GM18867 (cell line): ENCODE results near the gene KCNJ11.
A peak's percentile ranks its signal among the peaks of the same experiment; 100 is the strongest.

Experiments used
- ATAC-seq: cut with Tn5 transposase; IDR thresholded peaks from one replicate; pipeline ENCODE4 v1.9.1; 2021; ENCODE audit warnings: mild to moderate bottlenecking, moderate library complexity; ENCODE audit not compliant: unreplicated experiment

Gene KCNJ11

DNA sequence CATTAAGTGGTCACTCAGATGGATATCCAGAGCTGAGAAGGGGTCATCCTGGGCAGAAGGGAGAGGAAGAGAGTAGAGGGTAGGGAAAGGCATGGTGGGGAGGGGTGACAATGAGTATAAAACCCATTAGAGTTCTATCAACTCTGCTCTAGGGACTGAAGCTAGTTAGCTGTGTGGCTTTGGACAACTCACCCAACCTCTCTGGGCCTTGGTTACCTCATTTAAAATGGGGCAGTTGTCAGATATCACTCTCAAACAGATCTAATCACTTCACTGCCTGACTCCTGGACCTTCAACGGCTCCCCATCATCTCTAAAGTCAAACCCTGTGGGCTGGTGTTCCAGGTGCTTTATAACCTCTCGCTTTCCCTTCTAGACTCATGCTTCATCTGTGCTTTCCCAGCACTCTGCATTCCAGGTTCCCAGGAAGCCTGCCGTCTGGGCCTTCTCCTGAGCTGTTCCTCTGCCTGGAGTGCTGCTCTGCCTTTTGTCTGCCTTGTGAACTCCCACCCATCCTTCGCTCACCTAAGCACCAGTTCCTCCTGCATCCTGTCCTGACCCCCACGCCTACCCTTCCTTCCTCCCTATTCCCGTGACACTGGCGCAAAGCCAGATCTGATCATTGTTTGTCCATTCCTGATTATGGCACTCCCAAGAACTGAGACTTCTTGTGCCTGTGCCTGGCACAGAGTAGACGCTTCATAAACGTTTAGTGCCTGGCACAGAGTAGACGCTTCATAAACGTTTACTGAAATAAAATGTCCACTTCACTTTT, 22.3 kb upstream of the KCNJ11 start:
- no peak for ATAC-seq

DNA sequence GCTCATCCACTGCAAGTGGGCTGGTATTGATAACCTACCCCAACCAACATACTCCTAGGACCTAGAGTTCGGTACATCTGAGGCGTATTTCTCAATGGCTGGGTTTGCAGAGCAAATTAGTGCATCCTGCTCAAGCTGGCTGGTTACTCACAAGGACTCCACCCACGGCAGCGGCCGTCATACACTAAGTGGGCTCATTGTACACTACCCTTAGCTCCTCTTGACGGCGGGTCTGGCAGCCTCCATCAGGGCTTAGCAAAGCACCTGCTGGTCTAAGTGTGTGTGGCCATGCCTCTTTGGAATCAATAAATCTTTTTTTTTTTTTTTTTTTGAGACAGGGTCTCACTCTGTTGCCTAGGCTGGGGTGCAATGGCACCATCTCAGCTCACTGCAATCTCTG, 20.2 kb upstream of the KCNJ11 start:
- no peak for ATAC-seq

DNA sequence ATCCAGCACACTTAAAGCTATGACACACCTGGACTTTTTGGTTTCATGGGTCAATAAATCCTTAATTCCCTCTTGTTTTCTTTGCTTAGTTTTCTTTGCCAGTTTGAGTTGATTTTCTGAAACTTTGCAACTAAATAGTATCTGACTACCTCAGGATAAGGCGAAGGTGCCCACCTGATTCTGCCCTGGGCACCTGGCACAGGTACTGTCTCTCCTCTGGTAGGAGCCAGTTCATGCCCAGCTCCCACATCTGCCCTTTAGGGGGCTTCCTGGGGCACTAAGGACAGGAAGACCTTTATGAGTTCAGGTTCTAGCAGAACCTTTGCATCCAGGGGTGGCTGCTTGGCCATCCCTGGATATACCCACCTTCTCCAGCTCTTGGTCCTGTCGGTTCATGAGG, 19.6 kb upstream of the KCNJ11 start:
- ATAC-seq = no peak

DNA sequence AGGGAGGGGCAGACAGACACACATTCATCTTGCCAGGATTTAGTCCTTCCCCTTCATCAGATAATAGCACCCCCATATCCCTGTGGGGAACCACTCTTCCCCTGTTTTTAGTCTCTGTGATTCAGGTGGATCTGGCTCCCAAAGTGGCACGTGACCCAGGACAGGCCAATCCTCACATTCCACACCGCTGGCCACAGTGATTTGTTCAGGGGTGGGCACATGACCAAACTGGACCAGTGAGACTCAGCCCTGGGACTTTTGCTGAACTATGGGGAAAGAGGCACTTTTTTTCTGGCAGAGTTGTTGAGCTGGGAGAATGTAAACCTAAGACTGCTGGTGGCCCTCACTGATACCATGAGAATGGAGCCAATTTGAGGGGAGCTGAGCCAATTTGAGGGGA, 19.1 kb upstream of the KCNJ11 start:
- ATAC-seq = no peak

DNA sequence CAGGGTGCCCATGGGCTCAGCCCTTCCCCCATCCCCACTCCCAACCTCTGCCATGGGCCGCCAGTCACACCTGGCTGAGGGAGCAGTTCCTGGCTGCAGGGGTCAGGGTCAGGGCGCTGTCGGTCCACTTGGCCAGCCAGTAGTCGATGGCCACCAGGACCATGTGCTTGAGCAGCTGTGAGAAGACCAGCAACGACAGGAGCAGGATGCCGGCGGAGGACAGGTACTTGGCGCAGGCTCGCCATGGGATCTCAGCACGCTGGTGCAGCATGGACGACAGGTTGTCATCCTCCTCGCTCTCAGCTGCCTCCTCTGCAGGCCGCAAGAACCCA, 18.3 kb upstream of the KCNJ11 start:
- ATAC-seq = no peak

DNA sequence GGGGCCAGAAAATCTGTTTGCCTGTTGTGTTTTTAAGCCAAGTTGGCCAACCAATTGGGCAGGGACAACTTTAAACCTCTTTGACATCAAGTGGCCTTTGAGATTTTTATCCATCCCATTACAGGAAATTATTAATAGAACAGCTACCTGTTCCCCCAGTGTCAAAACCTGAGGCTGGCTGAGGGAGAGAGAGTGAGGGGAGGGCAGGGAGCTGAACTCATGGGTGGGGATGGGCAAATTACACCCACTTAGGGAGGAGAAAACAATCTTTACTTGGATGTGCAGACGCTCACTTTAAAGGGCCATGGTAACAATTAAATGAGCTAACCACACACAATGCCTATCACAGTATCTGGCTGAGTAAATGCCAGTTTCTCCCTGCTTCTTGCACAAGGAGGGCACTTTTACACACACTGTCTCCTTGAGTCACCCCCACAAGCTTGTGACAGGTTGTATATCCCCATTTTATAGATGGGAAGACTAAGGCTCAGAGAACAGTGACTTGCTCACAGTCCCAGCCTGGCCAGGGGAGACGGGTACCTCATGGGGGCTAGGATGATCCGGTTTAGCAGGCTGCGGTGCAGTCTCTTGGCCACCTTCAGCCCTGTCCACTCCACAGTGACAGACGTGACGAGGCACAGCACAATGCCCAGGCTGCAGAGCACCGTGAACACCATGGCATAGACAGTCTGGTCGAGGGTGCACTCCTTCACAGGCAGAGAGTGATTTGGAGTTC, 17.8 kb upstream of the KCNJ11 start:
- no peak for ATAC-seq

DNA sequence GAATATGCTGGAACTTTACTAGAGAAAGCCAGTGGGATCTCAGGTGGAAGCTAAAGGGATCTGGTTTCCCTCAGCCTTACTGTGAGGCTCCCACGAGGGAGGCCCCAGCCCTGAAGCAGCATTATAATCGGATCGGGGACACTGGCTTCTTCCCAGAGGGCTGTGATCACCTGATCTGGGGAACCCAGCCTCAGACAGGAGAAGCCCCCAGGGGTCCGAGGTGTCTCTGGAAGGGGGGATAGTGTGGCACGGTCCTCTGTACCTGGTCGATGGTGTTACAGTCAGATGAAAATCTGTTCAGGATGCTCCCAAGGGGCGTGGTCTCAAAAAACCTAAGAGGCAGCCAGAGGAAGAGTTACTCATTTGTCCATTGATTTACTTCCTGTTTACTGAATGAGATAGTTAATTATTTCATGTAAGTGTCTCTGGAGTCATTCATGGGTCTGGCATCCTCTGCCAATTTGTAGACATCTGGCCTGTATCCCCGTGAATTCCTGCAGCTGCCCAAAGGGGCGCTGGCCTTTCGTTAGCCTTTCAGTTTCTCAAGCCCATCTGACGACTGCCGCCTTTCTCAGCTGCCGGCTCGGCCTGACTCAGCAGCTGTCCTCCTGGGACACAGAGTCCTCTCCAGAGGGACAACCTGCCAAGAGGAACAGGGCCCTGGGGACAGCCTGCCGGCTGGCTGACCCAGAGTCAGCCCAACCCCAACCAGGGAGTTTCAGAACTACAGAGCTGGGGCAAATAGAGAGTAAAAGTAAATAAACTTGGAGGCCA, 17.0 kb upstream of the KCNJ11 start:
- no peak for ATAC-seq

DNA sequence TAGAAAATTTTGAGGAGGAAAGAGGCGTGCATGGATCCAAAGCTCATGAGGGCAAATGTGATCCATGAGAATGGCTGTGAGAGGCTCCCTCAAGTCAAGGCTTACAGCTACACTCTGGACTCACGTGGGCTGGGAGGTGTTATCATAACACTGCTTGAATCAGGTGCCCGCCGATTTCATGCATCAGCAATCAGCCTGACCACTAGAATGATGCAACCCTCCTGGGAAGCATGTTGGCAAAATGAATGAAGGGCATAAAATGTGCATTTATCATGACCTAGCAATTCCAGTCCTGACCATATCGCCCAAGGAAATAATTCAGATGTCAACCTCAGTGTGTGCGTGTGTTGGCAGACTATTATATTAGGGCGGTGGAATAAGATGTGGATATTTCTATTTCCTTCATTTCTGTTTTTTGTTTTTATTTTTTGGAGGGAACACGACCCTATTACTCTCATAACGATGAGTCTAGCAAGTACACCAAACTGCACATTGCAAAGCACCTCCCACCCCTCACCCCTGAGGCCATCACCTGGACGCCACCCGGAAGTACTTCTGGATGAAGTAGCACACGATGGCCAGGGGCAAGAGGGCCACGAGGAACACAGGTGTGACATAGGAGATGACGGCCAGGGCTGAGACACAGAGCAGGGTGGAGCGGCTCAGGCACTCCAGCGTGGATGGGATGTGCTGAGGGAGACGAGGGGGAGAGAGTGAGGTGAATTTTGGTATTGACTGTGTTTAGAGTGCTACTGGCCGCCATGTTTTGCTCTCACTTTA, 15.7 kb upstream of the KCNJ11 start:
- ATAC-seq = no peak

DNA sequence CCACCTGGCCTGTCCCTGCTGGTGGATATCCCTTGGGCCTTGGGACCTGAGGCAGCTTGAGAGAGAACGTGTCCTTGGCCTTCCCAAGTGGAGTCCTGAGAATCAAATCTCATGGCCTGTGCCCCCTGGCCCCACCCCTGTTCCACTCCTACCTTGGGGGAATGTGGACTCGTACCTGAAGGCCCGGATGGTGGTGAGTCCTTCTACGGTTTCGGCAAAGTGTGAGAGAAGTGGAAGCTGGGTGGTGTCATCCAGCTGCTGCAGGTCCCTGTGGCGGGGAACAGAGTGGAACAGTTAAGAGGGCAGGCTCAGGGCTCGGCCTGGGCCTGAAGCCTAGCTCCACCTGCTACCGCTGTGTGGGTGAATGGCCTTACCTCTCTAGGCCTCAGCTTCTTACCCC, 14.0 kb upstream of the KCNJ11 start:
- ATAC-seq = no peak

DNA sequence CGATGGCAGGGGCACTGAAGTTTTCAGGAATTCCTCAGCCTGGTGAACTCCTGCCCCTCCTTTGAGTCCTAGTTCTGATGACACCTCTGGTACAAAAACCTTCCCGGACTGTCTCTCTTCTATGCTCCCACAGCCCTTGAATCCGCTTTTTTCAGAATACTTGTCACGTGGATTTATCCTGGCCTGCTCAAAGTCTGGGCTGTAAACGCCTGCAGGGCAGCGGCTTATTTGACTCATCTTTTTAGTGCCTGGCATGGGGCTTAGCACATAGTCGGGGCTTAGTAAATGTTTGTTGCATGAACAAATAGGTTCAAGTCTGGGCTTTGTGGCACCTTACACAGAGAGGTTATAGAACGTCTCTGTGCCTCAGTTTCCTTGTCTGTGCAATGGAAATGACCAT, 13.4 kb upstream of the KCNJ11 start:
- no peak for ATAC-seq

DNA sequence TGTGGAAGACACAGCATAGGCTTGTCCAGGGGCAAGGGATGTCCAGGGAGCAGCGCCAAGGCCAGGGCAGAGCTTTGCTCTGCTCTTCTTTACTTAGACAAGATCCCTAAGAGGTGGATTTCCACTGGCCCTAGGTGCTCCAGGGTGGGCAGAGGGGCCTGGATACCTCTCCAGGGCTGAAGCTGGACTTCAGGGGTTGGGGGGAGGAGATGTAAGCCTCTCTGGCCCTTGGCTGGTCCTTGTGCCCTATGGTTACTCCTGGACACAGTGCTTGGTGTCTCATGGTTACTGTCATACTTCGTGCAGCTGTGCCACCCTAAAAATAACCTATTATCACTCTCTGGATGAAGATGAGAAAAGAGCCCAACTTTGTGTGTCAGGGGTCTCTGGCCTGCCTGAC, 12.9 kb upstream of the KCNJ11 start:
- ATAC-seq = no peak

DNA sequence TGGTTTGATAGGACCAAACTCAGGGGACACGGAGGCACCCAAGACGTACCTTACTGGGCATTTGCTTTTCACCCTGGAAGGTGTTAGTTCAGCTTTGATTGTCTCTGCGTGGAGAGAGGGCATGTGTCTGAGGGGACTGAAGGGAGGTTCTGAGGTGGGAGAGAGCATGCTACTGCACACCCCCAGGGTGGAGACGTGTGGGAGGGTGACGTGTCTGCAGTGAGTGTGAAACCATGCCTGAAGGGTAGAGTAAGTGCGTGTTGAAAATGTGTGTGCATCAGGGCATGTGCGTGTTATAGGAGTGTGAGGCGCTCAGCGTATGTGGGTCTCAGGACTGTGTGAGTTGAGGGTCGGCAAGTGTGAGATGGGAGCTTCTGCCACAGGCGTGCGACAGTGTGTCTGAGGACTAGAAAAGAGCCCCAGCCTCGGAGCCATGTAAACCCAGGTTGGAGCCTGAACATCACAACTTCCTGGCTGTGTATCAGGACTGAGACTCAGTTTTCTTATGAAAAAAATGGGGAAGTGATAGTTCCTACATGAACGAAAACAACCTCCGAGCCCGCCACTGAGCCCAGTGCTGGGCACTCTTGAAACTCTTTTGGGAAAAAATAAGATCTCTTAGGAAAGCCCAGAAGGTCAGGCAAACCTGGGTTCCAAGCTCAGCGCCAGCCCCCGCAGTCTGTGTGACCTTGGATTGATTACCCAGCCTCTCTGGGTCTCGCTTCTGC, 11.8 kb upstream of the KCNJ11 start:
- peak; percentile 85 for ATAC-seq

DNA sequence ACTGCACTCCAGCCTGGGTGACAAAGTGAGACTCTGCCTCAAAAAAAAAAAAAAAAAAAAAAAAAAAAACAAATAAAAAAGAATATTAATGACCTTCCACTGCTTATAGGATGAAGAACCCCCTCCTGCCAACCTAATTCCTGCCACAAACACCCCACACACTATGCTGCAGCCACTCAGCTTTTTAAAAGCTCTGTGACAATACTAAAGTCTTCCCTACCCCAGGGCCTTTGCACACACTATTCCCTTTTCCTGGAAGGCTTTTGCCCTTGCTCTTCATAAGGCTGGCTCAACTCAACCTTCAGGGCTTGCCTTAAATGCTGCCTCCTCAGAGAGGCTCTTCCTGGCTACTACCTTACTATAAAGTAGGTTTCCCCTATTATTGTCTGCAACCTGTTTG, 10.8 kb upstream of the KCNJ11 start:
- ATAC-seq = no peak

DNA sequence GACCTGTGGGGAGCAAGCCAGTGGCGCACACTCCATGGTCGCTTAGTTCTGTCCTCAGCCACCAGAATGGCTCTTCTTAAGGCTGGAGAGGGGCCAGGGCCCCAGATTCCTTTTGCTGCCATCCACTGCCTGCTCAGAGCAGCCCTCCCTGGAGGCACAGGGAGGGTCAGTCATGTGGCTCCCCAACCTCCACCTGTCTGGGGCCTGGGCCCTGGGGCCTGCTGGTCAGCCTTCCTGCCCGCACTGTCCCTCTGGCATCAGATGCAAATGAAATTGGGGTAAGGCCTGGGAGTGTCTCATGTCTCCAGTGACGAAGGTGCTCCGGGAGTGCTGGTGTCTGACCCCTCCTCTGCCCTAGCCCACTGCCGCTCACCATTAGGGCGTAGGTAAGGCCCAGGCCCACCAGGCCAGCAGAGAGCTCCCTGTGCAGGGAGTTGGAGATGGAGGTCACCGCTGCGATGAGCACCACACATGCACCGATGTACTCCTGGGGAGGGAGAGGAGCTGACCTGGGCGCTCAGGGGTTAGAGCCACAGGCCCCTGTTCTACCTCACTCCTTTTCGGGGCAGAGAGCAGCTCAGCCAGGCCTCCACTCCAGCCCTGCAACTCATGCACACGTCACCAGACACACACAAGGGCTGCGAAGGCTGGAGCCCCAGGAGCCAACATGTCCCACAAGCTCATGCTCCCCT, 9.0 kb upstream of the KCNJ11 start:
- ATAC-seq = no peak

DNA sequence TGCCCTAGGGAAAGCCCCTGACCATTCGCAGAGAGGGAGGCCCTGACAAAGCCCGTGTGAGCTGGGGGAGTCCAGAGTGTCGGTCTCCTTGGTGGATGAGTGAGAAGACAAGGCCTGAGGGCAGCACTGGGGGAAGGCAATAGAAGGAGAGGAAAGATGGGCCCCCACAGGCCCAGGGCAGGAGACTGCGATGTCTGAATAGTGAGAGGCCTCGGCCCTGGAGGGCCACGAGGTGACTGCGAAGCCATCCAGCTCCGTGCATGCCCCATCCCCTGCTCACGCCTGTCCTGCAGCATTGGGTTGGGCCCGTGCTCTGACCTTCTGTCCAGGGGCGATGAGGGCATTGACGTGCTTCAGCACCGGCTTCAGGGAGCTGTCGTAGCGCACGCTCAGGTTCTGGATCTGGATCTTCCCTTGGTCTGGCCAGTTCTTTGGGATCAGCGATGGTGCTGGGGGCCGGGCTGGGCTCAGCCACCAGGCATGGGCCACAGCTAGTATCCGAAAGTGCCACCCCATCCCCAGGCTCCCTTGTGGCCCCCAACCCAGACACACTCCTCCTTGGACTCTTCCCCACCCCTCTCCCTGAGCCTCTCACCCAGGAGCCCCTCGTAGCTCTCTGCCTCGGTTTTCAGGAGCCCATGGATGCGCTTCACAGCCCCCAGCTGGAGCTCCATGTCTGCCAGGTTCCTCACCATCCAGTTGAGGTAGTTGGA, 8.3 kb upstream of the KCNJ11 start:
- ATAC-seq = no peak

DNA sequence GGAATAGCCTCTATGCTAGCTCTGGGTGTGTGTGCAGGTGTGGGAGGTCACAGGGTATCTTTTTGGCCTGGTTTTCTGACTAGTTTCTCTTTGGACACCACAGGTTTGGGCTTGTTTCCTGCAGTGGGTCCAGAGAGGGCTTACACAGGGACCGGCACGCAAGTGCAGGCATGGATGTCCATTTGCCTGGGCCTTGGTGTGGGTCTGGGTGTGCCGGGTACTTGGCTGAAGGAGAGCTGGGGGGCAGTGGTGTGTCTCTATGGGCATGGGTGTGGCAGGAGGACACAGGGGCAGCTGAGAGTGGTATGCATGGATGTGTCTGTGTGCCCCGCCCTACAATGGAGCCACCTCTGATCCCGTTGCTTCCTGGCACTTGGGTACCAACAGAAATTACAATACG, 7.5 kb upstream of the KCNJ11 start:
- ATAC-seq = no peak

DNA sequence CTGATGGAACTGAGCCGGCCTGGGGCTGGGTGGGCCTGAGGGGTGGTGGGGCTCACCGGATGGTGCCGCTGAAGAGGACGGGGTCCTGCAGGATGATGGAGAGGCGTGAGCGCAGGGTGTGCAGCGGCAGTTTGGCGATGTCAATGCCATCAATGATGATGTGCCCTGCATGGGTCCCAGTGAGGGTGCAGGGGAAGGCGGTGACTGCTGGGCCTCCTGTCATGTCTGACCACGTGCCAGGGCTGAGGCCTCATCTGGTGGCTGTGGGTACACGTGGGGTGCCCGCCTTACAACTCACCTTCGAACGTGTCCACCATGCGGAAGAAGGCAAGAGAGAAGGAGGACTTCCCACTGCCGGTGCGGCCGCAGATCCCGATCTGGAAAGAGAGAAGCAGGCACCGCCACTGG, 7.1 kb upstream of the KCNJ11 start:
- ATAC-seq = no peak

DNA sequence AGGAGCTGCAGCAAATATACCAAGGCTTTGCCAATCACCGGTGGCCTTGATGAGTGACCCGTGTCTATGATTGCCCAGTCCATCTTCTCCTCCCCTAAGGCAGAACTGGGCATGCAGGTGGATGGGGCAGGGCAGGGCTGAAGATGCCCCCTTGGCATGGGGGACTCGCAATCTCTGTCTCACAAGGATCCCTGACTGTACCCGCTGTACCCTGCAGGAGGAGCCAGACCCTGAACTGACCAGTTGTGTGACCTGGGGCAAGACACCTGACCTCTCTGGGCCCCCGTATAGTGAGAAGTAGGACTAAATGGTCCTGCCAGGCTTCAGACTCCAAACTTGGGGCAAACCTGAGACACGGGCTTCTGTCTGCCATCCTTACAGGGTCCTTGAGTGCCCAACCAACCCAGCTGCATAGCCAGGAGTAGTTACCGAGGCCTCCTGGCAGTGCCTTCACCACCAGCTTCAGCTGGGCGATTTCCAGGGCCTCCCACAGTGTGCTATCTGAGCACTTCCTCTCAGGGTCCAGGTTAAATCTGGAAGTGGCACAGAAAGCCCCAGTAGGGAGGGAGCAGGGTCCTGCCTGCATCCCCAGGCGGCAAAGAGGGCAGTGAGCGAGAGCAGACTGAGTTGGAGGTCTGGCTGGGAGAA, 6.4 kb upstream of the KCNJ11 start:
- ATAC-seq = no peak

DNA sequence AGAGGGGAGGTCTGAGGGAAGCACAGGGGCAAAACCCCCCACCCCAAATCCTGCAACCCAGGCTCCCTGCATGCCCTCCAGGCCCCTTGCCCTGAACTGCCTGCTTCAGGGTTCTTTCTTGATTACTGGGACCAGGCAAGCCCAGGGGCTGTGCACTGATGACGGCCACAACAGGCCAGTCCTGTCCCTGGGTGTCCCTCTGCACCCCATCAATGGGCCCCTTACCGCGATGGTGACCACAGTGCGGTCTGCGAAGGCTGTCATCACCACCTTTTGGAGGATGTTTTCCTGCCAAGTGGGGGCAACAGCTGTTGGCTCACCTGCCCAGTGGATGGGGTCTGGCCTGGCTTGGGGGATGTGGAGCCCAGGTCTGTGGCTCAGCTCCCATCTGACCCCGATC, 5.0 kb upstream of the KCNJ11 start:
- ATAC-seq = no peak
